ENCODE results near the gene HIVEP3.

DNA sequence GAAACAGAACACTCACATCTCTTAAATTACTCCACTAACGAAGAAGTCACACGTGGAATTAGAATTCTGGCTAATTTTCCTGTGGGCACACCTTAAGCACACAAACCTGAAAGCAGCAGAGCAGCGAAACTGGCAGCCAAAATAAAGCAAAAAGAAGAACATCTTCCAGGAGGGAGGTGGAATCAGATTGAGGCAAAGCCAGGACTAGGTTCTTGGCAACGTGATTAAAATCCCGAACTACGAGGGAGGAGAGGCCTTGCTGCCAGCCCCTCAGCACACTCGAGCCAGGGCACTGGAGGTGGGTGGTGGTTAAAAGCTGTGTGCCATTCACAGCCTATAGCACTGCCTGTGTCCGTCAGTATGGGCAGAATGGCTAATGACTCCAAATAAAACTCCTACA lies 58.0 kb downstream of the HIVEP3 start:
- no peak for TF ChIP-seq CTCF (IDR thresholded peaks at IDR 0.05)
- TF ChIP-seq POLR2A (IDR thresholded peaks at IDR 0.05): no peak

Measured in heart left ventricle (tissue), 13 donors.